Measurements from ENCODE around the gene JMJD7.

GRCh38 chr15:41839781-41840491 lies 12.0 kb downstream of the JMJD7 start:
- TF ChIP-seq CTCF (IDR thresholded peaks at IDR 0.05) (no peak), POLR2AphosphoS5 (IDR thresholded peaks at IDR 0.05; ENCODE audit: low read depth, low read length) (no peak), TCF7L2 (IDR thresholded peaks at IDR 0.05; ENCODE audit: low read depth, low read length) (no peak), SIN3A (IDR thresholded peaks at IDR 0.05; ENCODE audit: borderline replicate concordance, insufficient read depth, low read depth, low read length) (no peak)
- TF ChIP-seq, protein P1, sequence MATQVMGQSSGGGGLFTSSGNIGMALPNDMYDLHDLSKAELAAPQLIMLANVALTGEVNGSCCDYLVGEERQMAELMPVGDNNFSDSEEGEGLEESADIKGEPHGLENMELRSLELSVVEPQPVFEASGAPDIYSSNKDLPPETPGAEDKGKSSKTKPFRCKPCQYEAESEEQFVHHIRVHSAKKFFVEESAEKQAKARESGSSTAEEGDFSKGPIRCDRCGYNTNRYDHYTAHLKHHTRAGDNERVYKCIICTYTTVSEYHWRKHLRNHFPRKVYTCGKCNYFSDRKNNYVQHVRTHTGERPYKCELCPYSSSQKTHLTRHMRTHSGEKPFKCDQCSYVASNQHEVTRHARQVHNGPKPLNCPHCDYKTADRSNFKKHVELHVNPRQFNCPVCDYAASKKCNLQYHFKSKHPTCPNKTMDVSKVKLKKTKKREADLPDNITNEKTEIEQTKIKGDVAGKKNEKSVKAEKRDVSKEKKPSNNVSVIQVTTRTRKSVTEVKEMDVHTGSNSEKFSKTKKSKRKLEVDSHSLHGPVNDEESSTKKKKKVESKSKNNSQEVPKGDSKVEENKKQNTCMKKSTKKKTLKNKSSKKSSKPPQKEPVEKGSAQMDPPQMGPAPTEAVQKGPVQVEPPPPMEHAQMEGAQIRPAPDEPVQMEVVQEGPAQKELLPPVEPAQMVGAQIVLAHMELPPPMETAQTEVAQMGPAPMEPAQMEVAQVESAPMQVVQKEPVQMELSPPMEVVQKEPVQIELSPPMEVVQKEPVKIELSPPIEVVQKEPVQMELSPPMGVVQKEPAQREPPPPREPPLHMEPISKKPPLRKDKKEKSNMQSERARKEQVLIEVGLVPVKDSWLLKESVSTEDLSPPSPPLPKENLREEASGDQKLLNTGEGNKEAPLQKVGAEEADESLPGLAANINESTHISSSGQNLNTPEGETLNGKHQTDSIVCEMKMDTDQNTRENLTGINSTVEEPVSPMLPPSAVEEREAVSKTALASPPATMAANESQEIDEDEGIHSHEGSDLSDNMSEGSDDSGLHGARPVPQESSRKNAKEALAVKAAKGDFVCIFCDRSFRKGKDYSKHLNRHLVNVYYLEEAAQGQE (IDR thresholded peaks at IDR 0.05; ENCODE audit: insufficient read depth in 1 of 2, low read depth in 2 of 2, low read length in 1 of 2) = no peak
